GM04504 (cell line): ENCODE measurements around the gene TMTC2.

Experiments
- DNase-seq: peaks from one replicate; pipeline ENCODE4 v3.0.0-alpha.2; 2012; ENCODE audit warnings: low read depth

TMTC2 gene

DNA sequence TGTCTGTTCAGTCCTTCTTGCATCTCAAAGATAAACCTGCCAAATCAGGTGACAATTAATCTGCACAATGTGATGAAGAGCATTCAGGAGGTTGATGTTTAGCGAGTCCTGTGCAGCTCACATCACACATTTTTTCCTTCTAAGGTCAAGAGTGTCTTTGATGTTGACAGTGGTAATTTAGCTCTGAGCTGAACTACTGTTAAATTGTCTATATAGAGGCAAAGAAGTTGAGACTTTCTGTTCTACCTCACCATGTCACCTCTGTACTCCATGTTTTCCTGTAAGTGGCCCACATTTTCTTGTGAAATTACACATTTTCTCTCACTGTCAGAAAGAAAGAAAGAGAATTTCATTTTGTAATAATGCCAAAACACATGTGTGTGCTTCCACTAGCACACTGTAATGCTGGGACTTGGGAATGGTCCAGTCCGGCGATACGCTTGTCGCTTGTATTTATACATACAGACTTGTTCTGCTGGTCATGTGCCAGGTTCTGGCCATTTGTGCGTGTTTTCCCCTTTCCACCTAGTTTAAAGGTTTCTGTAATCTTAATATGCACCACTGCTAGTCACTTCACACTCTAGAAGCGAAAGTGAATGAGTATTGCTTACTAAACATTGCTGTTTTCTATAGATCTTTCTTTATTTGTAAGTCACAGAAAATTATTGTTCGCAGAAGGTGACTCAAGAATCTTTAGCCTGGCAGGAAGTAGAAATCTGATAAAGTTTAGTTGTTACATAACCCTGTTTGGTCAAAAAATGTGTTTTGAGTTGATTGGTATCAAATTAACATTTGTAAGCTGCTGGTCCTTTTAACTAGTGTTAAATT, 328.9 kb downstream of the TMTC2 start:
- DNase-seq, result no peak

DNA sequence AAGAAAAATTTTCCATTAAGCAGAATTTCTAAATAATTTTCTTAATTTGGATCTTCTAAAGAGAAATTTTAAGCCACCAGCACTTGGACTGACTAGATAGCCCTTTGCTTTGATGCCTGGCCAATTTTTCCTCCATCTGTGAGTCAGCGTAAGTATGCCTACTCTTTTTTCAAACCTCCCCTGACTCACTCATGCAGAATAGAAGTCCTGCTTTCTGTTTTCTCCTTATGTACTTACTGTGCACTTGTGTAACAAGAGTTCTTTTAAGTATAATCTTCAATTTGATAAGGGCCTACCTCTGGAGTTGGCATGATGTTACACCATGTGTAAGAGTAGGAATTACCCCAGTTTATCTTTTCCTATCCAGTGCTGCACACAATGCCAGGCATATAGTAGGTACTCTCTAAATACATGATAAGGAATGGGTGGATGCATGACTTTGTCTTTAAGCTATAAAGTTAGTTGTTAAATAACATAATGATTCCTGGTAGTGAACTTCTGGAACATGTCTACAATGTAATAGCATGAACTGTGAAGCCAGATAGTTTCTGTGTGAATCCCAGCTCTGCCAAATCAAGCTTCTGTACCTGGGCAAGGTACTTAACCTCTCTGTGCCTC, 329.6 kb downstream of the TMTC2 start:
- peak; percentile 75 for DNase-seq

DNA sequence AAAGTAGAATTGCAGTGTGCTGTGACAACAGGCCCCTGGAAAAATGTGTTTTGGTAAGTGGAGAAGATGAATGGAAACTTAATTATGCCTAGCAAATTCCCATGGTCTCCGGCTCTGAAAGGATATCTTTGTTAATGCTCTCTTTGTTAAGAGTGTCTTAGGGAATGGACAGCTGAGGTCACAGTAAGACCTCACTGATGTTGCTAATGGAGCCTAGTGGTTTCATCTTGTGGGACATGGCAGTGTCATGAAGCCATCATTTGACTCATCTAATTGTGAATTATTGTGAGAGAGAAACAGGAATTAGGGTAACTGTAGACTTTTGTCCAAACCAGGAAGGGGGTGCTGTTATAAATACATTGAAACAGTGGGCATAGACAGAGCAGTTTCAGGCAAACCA, 330.3 kb downstream of the TMTC2 start:
- DNase-seq, result no peak

GRCh38 chr12:83018088-83018487, 331.4 kb downstream of the TMTC2 start:
- DNase-seq, result no peak

- no peak for DNase-seq
Observed at GRCh38 chr12:83027021-83027723, 340.5 kb downstream of the TMTC2 start.

DNA sequence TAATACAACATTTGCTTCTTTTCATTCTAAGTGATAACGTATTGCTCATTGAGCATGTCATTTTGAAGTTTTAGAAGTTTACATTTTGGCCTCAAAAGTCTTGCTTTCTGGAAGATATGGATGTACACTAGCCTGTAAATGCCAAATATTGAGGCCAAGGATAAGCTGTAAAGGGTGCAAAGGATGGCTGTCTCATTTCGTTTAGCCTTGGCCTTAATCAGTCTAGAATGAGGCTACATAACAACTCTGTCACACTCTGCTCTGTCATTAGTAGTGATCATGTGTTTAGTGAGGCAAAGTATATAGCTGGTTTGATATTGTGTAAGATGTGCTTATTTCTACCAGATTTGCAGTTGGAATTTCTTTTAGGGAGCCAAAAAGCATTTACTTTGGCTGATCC, 344.5 kb downstream of the TMTC2 start:
- DNase-seq, result no peak

- DNase-seq, result no peak
Observed at GRCh38 chr12:83036847-83037246, 350.1 kb downstream of the TMTC2 start.

GRCh38 chr12:83039413-83039812, 352.7 kb downstream of the TMTC2 start:
- DNase-seq, result no peak

- no peak for DNase-seq
Observed at GRCh38 chr12:83040339-83040738, 353.6 kb downstream of the TMTC2 start.

- DNase-seq, result no peak
Observed at GRCh38 chr12:83040991-83041390, 354.3 kb downstream of the TMTC2 start.

DNA sequence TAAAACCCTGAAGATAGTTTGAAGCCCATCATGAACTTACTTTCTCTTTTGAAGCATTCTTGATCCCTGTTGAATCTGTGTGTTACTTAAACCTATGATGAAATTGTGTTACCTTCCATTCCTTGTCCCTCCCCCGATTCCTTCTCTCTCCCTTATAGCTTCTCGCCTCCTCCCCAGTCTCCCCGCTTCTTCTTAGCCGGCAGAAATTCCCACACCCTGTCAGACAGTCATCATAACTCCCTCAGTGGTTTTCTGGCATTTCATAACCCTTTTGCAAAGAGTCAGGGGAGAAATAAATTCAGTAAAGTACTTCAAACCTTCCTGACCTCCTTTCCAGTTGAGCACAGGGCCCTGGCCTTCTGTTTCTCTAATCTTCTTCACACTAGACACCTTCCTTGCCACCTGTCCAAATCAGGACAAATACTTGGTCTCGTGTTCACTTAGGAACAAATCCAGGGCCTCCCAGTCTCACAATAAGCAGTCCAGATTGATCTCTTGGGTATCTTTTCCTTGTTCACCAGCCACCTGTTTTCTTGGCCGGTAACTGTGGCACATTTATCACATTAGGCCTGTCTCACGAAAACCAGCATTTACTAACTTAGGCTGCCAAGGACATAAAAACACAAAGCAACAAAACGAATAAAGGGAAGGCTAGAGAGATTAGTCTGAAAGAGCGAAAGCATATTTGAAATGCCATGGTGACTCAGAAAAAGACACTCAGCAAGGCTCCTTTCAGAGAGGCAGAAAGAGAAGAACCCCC, 355.9 kb downstream of the TMTC2 start:
- peak; percentile 17 for DNase-seq

GRCh38 chr12:83044736-83045135, 358.0 kb downstream of the TMTC2 start:
- DNase-seq, result no peak

GRCh38 chr12:83046019-83046418, 359.3 kb downstream of the TMTC2 start:
- no peak for DNase-seq

GRCh38 chr12:83049306-83049705, 362.6 kb downstream of the TMTC2 start:
- DNase-seq, result no peak

DNA sequence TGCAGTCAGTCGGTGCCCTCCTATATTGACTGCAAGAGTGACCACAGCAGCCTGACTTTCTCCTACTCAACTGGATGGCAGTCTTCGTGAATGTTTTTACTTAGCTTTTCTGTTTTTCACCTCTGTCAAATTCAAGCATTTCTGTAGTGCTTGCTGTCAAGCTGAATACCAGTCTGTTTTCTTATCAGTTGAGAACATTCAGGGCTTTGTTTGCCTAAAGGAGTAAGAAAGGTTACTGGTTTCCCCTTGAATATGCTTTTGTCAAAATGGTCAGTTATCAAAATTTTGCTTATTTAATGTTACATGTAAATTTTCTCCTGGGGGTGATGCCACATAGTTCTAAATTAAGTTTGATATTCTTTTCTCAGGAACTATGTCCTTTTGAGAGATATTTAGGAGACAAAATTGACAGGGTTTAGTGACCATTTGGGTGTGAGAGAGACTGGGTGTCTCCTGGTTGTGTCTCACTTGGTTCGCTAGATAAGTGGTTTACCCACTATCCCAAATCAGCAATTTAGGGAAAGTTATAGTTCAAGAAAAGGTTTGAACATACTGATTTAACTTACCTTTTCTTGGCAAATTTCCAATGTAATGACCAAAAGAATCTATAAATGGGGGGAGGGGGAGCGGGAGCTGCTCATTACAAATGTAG, 366.3 kb downstream of the TMTC2 start:
- no peak for DNase-seq

DNA sequence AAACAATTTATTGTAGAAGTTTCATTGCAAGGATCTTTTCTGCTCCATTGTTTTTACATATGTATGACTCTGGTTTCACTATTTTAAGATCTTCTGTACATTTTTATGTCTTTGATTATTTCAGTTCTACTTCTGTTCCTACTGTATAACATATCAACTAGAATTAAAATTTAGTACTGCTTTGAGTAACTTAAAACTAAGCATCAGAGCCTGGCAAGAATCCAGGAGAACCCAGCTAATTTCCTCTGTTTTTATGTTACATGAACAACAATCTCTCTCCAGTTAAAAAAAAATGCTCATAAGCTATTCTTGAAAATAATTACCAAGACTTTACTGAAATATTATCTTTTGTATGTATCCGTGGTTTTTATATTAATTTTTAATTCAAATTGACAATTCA, 370.7 kb downstream of the TMTC2 start:
- no peak for DNase-seq

GRCh38 chr12:83059107-83059506, 372.4 kb downstream of the TMTC2 start:
- DNase-seq, result no peak

GRCh38 chr12:83065562-83065961, 378.9 kb downstream of the TMTC2 start:
- DNase-seq, result no peak

DNA sequence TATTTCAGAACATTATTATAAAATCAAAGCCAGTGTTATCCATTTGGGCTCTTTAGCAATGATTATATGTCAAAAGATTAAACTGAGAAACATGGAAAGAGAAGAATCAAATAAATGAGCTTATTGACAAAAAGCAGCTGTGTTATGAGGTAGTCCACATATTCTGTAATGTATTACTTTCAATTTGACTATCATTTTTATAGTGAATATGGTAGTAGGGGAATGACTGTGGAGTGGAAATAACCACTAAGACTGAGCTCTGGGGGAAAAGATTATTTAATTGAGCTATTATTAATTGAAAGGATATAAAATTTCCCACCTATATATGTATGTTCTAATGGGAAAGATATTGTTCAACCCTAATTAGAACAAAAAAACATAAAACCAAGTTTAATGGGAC, 381.3 kb downstream of the TMTC2 start:
- DNase-seq, result no peak

DNA sequence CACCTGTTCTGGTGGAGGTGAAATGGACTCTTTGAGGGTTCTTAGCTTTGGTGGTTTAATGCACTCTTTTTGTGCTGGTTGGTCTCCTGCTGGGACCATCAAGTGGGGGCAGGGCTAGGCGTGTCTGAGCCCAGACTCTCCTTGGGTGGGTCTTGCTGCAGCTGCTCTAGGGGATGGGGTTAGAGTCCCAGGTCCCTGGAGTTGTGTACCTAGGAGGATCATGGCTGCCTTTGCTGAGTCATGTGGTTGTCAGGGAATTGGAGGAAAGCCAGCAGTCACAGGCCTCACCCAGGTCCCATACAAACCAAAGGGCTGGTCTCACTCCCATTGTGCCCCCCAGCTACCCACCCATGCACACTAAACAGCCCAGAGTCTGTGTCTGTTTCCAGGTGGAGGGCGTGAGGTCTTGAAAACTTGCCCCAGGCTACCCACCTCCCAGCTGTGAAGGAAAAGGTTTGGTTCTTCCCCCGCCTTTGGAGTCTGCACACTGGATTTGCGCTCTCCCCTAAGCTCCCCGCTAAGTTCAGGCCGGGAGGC, 387.7 kb downstream of the TMTC2 start:
- DNase-seq, result no peak

- no peak for DNase-seq
Observed at GRCh38 chr12:83075471-83075870, 388.8 kb downstream of the TMTC2 start.

- DNase-seq, result no peak
Observed at GRCh38 chr12:83077041-83077440, 390.3 kb downstream of the TMTC2 start.
